Kidney (tissue), 14 donors: ENCODE results near the gene TCF4. TPM values are rescaled to one million over a fixed set of nuclear protein-coding genes. Genes with fewer than 3 reads are reported as not detected.

Experiments
- DNase-seq, 5 donors: peaks; one replicate each; pipeline ENCODE4 v3.0.0-alpha.2; 2013 to 2020
- FAIRE-seq: peaks from 2 replicates; lab custom pipeline; 2012; peaks lifted over from hg19 to GRCh38; lab: Jason Lieb, UNC
- H3K27ac ChIP-seq, 2 donors: one replicate each; pipeline ENCODE4 v1.7.0; 2013; ENCODE audit warnings: low read depth in 2 of 2, low read length in 2 of 2, inconsistent platforms in 1 of 2
- H3K27me3 ChIP-seq: one replicate; pipeline ENCODE4 v1.7.1; 2013; ENCODE audit warnings: low read length, inconsistent platforms; ENCODE audit not compliant: control insufficient read depth, insufficient read depth
- H3K36me3 ChIP-seq, 3 donors: one replicate each; pipeline versions ENCODE4 v1.7.0 to v1.7.1; 2013; ENCODE audit warnings: low read length in 3 of 3, control low read depth in 1 of 3, inconsistent platforms in 1 of 3; ENCODE audit not compliant: insufficient read depth in 3 of 3, control insufficient read depth in 2 of 3
- H3K4me1 ChIP-seq, 3 donors: one replicate each; pipeline versions ENCODE4 v1.7.0 to v1.7.1; 2013; ENCODE audit warnings: low read length in 3 of 3, inconsistent platforms in 1 of 3, low read depth in 1 of 3; ENCODE audit not compliant: control insufficient read depth in 2 of 3, insufficient read depth in 2 of 3
- H3K4me3 ChIP-seq, 3 donors: one replicate each; pipeline versions ENCODE4 v1.7.0 to v1.8.1; 2013; ENCODE audit warnings: low read length in 3 of 3, control low read depth in 1 of 3, inconsistent platforms in 1 of 3
- H3K9ac ChIP-seq, 3 donors: one replicate each; pipeline versions ENCODE4 v1.7.0 to v1.7.1; 2013; ENCODE audit warnings: low read length in 3 of 3, control low read depth in 1 of 3, inconsistent platforms in 1 of 3
- H3K9me3 ChIP-seq, 3 donors: one replicate each; pipeline versions ENCODE4 v1.7.0 to v1.7.1; 2013; ENCODE audit warnings: low read length in 3 of 3, control low read depth in 1 of 3, inconsistent platforms in 1 of 3; ENCODE audit not compliant: control insufficient read depth in 2 of 3, insufficient read depth in 1 of 3
- CTCF ChIP-seq: IDR thresholded peaks from 3 replicates; pipeline ENCODE4 v1.5.1; 2012; ENCODE audit warnings: mild to moderate bottlenecking, moderate library complexity, borderline replicate concordance; ENCODE audit not compliant: insufficient read depth; ENCODE audit errors: extremely low read depth
- intact Hi-C: fragments of 100-400 bp; cut with DNase I; formaldehyde crosslinking; loops from one replicate; pipeline ENCODE4 v1.11.1; 2022
- polyA plus RNA-seq: library from polyadenylated mRNA; stranded (reverse); fragments of 350-450 nt; fragmentation: Illumina TruSeq; extraction: RNeasy Lipid Tissue Mini Kit (QIAGEN cat#74804); gene quantifications from one replicate; pipeline ENCODE4 v1.2.3, GENCODE V29; 2014; ENCODE audit warnings: low read depth, low replicate concordance; ENCODE audit not compliant: insufficient read depth
- total RNA-seq: library from RNA; stranded (reverse); fragmentation: NEBNext Ultra II Directional; extraction: Animal tissue kit (Norgen Biotek cat#: 25700); gene quantifications from one replicate; pipeline ENCODE4 v1.2.1, GENCODE V29; 2021
- donor health status: control.
- donor health status: control.
- donor health status: control.
- donor health status: control.
- donor health status: control.
- donor health status: DM: yes; HTN: yes; CAD: no.
- donor health status: Normal renal cell carcinoma (clear cell type).

Gene TCF4
- total and polyA plus RNA-seq, 2 donors from 2014 or later: 4.4 to 60.3 TPM

- FAIRE-seq (no peak), DNase-seq (no peak)
- Histone ChIP-seq H3K9ac (no peak overlapping the region), H3K9me3 (no peaks in the 10 kb centered on the region), H3K36me3 (no peaks in the 10 kb centered on the region), H3K4me3 (no peak overlapping the region), H3K27me3 (no peaks in the 10 kb centered on the region), H3K4me1 (no peaks in the 10 kb centered on the region), H3K27ac (no peak overlapping the region)
- TF ChIP-seq CTCF: no peak
- intact Hi-C loops: no loop called here
Observed at GRCh38 chr18:55310044-55310676, 277.8 kb downstream of the TCF4 start.

- no peaks in the 10 kb centered on the region for H3K27me3 ChIP-seq
- DNase-seq: no peak
- FAIRE-seq: no peak
- no peak overlapping the region for H3K27ac ChIP-seq
- no peaks in the 10 kb centered on the region for H3K9me3 ChIP-seq
- H3K4me1 ChIP-seq: no peaks in the 10 kb centered on the region
- no peak overlapping the region for H3K4me3 ChIP-seq
- no peak for TF ChIP-seq CTCF
- no peaks in the 10 kb centered on the region for H3K36me3 ChIP-seq
- intact Hi-C loops: no loop called here
- H3K9ac ChIP-seq: no peak overlapping the region
Observed at GRCh38 chr18:55309249-55309648, 278.7 kb downstream of the TCF4 start.

GRCh38 chr18:55307505-55307904, 280.5 kb downstream of the TCF4 start:
- no peak overlapping the region for H3K27ac ChIP-seq
- H3K36me3 ChIP-seq: no peaks in the 10 kb centered on the region
- H3K27me3 ChIP-seq: no peaks in the 10 kb centered on the region
- H3K4me3 ChIP-seq: no peak overlapping the region
- no peak for TF ChIP-seq CTCF
- H3K9ac ChIP-seq: no peak overlapping the region
- FAIRE-seq (no peak), DNase-seq (no peak)
- intact Hi-C loops: no loop called here
- H3K4me1 ChIP-seq: no peaks in the 10 kb centered on the region
- H3K9me3 ChIP-seq: no peaks in the 10 kb centered on the region
